Measurements from ENCODE around the gene DOK5. TPM values are rescaled to one million over a fixed set of nuclear protein-coding genes. Genes with fewer than 3 reads are reported as not detected.

DOK5 gene
- total RNA-seq, 4 donors from 2014 or later, result 4.7 to 10.9 (median 7.3) TPM

DNA sequence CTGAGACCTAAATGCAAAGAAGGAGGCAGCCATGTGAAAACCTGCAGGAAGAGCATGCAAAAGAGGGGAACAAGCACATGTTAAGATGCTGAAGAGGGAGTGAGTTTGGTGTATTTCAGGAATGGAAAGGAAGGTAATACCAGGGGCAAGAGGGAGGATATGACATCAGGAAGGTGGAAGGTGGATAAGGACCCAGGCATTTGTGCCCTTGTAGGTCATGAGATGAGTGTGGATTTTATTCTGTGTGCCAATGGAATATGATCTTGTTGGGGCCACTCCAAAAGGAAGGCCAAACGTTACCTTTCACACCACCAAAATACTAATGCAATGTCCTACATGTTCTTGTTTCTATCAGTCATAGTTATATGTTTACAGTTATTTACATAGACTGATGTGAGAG lies 17.2 kb upstream of the DOK5 start:
- 78 to 84% methylated on average over 1 of the region's 1 CpG for WGBS, 2 donors
- Histone ChIP-seq H3K4me3 (replicated peaks in 1 of 3) (no peak overlapping the region), H3K9me3 (no peaks in the 10 kb centered on the region), H3K27ac (no peak overlapping the region), H3K4me1 (no peaks in the 10 kb centered on the region), H3K27me3 (no peaks in the 10 kb centered on the region), H3K36me3 (no peaks in the 10 kb centered on the region)
- intact Hi-C loops (cut with DNase I), result no loop called here
- no peak for TF ChIP-seq POLR2A (IDR thresholded peaks at IDR 0.05)
- TF ChIP-seq, protein P1, sequence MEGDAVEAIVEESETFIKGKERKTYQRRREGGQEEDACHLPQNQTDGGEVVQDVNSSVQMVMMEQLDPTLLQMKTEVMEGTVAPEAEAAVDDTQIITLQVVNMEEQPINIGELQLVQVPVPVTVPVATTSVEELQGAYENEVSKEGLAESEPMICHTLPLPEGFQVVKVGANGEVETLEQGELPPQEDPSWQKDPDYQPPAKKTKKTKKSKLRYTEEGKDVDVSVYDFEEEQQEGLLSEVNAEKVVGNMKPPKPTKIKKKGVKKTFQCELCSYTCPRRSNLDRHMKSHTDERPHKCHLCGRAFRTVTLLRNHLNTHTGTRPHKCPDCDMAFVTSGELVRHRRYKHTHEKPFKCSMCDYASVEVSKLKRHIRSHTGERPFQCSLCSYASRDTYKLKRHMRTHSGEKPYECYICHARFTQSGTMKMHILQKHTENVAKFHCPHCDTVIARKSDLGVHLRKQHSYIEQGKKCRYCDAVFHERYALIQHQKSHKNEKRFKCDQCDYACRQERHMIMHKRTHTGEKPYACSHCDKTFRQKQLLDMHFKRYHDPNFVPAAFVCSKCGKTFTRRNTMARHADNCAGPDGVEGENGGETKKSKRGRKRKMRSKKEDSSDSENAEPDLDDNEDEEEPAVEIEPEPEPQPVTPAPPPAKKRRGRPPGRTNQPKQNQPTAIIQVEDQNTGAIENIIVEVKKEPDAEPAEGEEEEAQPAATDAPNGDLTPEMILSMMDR (IDR thresholded peaks at IDR 0.05), result no peak
- no peak for DNase-seq

DNA sequence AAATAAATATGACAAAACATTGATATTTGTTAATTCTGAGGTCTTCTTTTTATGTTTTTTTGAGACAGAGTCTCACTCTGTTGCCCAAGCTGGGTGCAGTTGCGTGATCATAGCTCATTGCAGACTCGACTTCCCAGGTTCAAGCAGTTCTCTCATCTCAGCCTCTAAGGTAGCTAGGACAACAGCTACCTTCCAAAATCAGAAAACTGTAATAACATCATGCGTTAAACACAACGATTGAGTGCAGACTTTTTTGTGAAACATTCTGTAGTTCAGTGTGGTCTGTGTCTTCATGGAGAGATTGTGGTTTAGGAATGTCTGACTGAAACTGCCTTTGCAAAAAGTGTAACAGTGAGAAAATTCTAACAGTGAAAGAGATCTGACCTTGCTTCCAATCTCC lies 16.1 kb upstream of the DOK5 start:
- H3K9me3 ChIP-seq, result no peaks in the 10 kb centered on the region
- H3K27ac ChIP-seq, result no peak overlapping the region
- H3K36me3 ChIP-seq, result no peaks in the 10 kb centered on the region
- no peaks in the 10 kb centered on the region for H3K27me3 ChIP-seq
- intact Hi-C loops (cut with DNase I), result no loop called here
- H3K4me1 ChIP-seq, result no peaks in the 10 kb centered on the region
- TF ChIP-seq, protein P1 (IDR thresholded peaks at IDR 0.05), result no peak
- no peak for TF ChIP-seq POLR2A (IDR thresholded peaks at IDR 0.05)
- H3K4me3 ChIP-seq (replicated peaks in 1 of 3), result no peak overlapping the region
- no peak for DNase-seq
- WGBS, 2 donors, result 88 to 92% methylated on average over 4 of the region's 4 CpGs

DNA sequence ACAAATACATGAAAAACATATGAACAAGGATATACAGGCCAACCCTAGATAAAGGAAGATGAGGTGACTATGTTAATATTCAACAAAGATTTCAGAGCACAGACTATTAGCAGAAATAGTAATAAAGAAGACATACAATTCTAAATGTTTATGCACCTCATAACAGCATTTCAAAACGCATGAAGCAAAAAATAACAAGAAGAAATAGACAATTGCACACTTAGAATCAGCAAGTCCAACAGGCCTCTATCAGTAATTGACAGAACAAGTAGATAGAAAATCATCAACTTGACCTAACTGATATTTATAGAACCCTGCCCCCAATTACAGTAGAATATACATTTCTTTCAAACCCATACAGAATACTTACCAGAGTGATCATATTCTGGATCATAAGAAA lies 11.4 kb upstream of the DOK5 start:
- no peaks in the 10 kb centered on the region for H3K9me3 ChIP-seq
- DNase-seq, result no peak
- intact Hi-C loops (cut with DNase I), result no loop called here
- no peaks in the 10 kb centered on the region for H3K27me3 ChIP-seq
- H3K4me3 ChIP-seq (replicated peaks in 1 of 3), result no peak overlapping the region
- 81 to 87% methylated on average over 1 of the region's 1 CpG for WGBS, 2 donors
- H3K36me3 ChIP-seq, result no peaks in the 10 kb centered on the region
- H3K27ac ChIP-seq, result no peak overlapping the region
- no peak for TF ChIP-seq POLR2A (IDR thresholded peaks at IDR 0.05)
- TF ChIP-seq, protein P1 (IDR thresholded peaks at IDR 0.05), result no peak
- no peaks in the 10 kb centered on the region for H3K4me1 ChIP-seq

DNA sequence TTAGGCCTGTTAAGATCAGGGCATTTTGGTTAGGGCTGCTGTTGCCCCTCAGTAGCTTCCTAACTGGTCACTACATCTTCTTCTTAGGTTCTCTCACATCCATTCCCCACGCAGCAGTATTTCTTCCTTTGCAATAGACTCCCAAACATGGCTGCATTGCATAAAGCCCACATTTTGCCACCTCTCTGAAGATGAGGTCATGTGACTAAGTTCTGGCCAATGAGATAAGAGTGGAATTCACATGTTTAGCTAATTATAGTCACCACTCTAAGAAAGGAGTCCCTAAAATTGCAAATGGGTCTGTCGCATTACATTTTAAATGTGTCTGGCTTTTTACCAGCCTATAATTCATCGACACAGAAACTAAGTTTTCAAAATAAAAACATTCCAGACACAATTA lies 9.3 kb upstream of the DOK5 start:
- H3K9me3 ChIP-seq, result no peaks in the 10 kb centered on the region
- WGBS, 2 donors, result 90 to 91% methylated on average over 3 of the region's 3 CpGs
- H3K27me3 ChIP-seq, result no peaks in the 10 kb centered on the region
- no peak overlapping the region for H3K4me3 ChIP-seq (replicated peaks in 1 of 3)
- no peak for DNase-seq
- no peaks in the 10 kb centered on the region for H3K4me1 ChIP-seq
- no peak overlapping the region for H3K27ac ChIP-seq
- H3K36me3 ChIP-seq, result no peaks in the 10 kb centered on the region
- no peak for TF ChIP-seq POLR2A (IDR thresholded peaks at IDR 0.05)
- TF ChIP-seq, protein P1 (IDR thresholded peaks at IDR 0.05), result no peak
- intact Hi-C loops (cut with DNase I), result no loop called here

DNA sequence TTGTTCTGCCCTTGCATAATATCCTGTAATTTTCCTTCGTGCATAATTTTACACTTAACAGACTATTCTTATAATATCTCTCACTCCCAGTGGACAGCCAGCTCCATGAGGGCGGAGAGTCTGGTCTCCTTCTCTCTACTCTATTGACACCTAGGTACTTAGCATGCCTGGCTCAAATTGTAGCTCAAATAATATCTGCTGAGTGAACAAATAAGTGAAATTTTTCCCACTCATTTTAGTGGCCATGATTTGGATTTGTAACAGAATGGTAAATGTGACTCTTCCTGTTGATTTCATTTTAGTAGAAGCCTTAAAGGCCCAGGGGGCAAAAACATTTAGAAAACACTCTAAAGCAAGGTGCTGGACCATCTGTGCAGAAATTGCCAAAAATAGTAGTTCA lies 7.8 kb upstream of the DOK5 start:
- H3K27ac ChIP-seq, result no peak overlapping the region
- 68 to 86% methylated on average over 2 of the region's 2 CpGs for WGBS, 2 donors
- H3K4me1 ChIP-seq, result no peaks in the 10 kb centered on the region
- DNase-seq, result no peak
- H3K9me3 ChIP-seq, result no peaks in the 10 kb centered on the region
- TF ChIP-seq, protein P1 (IDR thresholded peaks at IDR 0.05), result no peak
- no peaks in the 10 kb centered on the region for H3K27me3 ChIP-seq
- H3K4me3 ChIP-seq (replicated peaks in 1 of 3), result no peak overlapping the region
- no peaks in the 10 kb centered on the region for H3K36me3 ChIP-seq
- intact Hi-C loops (cut with DNase I), result no loop called here
